ENCODE results near the gene AUTS2.

The AUTS2 gene

GRCh38 chr7:69959789-69960499 lies 361.7 kb downstream of the AUTS2 start:
- DNase-seq = no peak

- no peak for DNase-seq
Measured at GRCh38 chr7:69961436-69961835, 363.2 kb downstream of the AUTS2 start.

GRCh38 chr7:69962186-69963065 lies 364.2 kb downstream of the AUTS2 start:
- peak in 1 of 2 donors; percentile 12 for DNase-seq

- DNase-seq = no peak
Measured at GRCh38 chr7:69963393-69963792, 365.1 kb downstream of the AUTS2 start.

GRCh38 chr7:69966766-69967591 lies 368.7 kb downstream of the AUTS2 start:
- DNase-seq = no peak

- DNase-seq = no peak
Measured at GRCh38 chr7:69967689-69968450, 369.6 kb downstream of the AUTS2 start.

GRCh38 chr7:69968969-69969556 lies 370.8 kb downstream of the AUTS2 start:
- DNase-seq = no peak

GRCh38 chr7:69981646-69982045 lies 383.4 kb downstream of the AUTS2 start:
- DNase-seq = no peak

GRCh38 chr7:69982197-69982596 lies 383.9 kb downstream of the AUTS2 start:
- no peak for DNase-seq

- DNase-seq = no peak
Measured at GRCh38 chr7:69989551-69989950, 391.3 kb downstream of the AUTS2 start.

- peak in 1 of 2 donors; percentile 5 for DNase-seq
Measured at GRCh38 chr7:69992938-69993337, 394.7 kb downstream of the AUTS2 start.

GRCh38 chr7:69994218-69994617 lies 395.9 kb downstream of the AUTS2 start:
- no peak for DNase-seq

- DNase-seq = no peak
Measured at GRCh38 chr7:69994886-69995542, 396.7 kb downstream of the AUTS2 start.

- DNase-seq = no peak
Measured at GRCh38 chr7:69996121-69996520, 397.8 kb downstream of the AUTS2 start.

GRCh38 chr7:70000737-70001348 lies 402.6 kb downstream of the AUTS2 start:
- DNase-seq = no peak

GRCh38 chr7:70005480-70005879 lies 407.2 kb downstream of the AUTS2 start:
- DNase-seq = no peak

GRCh38 chr7:70005891-70006260 lies 407.6 kb downstream of the AUTS2 start:
- DNase-seq = no peak

GRCh38 chr7:70006261-70006920 lies 408.1 kb downstream of the AUTS2 start:
- no peak for DNase-seq

- peak; percentile 62 to 79 for DNase-seq
Measured at GRCh38 chr7:70008466-70008865, 410.2 kb downstream of the AUTS2 start.

GRCh38 chr7:70014472-70015177 lies 416.4 kb downstream of the AUTS2 start:
- DNase-seq = no peak

All from inflammatory macrophage treated with lipopolysaccharide for 1 hour (primary cell).